ENCODE measurements around the gene GRM7.
A peak's percentile ranks its signal among the peaks of the same experiment; 100 is the strongest.

Gene GRM7

GRCh38 chr3:7744850-7745249 is 883.9 kb downstream of the GRM7 start:
- DNase-seq = peak; percentile 11

GRCh38 chr3:7745711-7746110 is 884.8 kb downstream of the GRM7 start:
- no peak for DNase-seq

DNA sequence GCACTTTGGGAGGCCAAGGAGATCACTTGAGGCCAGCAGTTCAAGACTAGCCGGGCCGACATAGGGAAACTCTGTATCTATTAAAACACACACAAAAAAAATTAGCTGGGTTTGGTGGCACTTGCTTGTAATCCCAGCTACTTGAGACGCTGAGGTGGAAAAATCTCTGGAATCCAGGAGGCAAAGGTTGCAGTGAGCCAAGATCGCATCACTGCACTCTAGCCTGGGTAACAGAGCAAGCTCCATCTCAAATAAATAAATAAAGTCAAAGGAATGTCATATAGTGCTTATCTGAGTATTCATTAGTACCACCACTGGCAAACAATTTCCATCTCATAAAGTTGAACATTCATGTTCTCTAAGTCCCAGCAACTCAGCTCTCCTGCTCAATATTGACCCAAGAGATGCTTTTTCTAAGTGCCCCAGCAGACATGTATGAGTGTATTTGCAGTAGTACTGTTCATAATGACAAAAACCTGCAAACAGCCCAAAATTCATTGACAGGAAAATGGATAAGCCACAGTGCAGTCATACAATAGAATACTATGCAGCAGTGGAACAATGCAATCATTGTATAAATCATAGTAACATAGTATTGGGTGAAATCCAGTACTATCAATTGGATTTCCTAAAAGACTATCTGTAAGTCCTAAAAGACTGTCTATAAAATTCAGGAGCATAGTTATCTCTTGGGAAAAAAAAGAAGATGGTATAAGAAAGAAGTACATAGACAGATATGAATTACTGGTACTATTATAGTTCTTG is 889.2 kb downstream of the GRM7 start:
- no peak for DNase-seq

DNA sequence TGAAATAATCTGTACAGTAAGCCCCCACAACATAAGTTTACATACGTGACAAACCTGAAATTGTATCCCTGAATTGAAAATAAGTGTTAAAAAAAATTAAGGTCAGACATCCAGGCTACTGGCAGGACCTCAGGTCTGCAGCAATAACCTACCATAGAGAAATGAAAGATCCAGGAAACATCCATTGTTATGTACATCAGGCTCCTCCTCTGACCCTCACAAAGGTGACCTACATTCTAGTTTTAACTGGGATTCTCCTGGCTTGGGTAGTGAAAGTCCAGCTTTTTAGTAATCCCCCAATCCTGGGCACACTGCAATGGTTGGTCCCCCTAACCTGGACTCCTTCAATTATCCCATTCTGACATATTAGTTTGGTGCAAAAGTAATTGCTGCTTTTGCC is 891.1 kb downstream of the GRM7 start:
- DNase-seq = no peak

DNA sequence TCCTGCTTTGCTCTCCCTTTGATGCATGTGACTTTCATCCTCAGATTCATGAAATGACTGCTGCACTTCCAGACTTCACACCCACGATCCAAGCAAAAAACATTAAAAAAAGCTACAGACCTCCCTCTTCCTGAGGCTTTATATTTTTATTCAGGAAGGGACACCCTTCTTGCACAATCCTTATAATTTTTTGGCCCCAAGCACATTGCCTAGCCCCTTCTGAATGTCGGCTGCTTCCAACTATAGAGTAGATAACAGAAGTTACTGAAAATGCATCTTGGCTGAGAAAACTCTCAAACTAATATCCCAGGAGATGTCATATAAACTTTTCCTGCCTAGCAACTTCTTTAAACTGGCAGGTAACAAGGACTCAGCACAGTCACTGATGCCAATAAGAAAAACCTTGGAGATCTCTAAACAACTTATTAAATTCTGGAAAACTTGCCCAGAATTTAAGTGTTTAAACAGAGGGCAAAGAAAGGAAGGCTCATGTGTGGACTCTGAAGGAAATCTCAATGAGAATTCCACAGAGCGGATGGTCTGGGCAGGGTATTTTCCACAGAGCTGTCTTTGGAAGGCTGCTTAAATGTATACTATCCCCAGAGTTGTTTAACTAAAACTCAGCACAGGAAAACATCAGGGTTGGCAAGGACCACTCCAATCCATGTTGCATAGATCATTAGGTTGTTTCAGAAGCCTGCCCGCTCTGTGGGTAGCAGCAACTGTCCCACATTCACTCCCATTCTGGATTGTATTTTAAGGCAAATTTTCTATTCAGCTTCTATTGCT is 893.9 kb downstream of the GRM7 start:
- no peak for DNase-seq

DNA sequence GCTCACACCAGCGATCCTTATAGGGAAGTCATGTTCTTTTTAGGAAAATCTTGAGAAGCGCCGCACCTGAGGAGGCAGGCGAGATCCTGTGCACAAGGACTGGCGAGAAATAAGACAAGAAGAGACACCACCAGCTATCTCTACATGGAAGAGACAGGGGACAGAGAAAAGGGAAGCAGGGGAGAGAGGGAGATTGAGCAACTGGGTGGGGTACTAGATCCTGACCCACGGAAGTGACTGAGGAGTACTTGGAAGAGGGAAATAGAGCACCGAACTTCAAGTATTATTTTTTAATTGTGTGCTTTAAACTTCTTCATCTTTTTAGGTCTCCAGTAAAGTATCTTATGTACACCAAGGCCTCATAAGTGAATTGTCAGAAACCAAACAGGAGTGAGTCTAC is 898.7 kb downstream of the GRM7 start:
- DNase-seq = no peak

DNA sequence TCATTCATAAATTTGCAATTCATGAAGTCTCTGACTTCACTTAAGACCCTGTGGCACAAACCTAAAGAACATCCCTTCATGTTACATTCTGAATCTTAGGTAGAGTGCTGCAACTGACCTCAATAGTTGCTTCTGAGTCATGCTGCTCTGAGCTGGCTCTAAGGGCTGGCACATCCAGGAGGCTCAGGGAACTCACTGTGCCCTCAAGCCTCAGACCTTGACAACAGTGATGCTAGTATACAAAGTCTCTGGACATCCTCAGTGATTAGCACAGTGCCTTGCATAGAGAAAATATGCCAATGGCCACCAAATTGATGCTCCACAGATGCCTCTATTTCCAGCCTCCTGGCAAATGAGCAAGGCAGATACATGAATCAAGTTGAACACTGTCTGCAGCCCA is 899.8 kb downstream of the GRM7 start:
- DNase-seq = no peak

DNA sequence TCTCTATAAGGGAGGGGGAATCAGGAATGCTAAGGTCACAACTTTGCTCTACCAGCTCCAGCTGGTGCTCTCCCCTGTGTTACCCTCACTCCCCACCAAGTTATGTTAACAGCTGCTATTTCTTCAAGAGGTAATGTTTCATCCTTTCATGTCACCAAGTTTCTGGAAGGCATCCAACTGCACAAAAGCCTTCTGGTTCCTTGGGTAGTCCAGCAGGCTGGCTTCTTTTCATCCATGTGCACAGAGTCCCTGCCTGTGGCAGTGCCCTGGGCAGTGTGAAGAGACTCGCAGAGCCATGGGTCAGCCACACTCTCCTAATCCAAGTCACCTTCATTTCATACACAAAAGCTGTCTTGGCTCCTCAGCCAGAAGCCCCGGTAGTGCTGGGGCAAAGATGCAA is 903.2 kb downstream of the GRM7 start:
- peak; percentile 5 for DNase-seq

GRCh38 chr3:7766530-7766929 is 905.6 kb downstream of the GRM7 start:
- DNase-seq = no peak

DNA sequence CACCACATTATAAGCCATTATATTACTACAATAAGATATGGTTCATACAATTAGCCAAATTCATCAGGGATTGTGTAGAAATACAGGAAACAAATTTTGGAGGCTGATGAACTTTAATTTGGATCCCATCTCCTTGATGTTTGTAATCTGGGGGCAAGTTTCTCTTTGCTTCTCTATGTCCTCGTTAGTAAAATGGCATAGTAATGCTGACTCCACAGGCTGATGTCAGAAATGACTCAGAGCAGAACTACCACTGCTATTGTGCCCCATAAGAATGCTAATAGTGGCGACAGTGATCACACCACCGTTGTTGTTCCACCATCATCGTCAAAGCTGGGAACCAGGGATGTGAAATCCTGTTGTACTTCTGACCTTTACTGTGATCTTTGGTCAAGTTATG is 918.4 kb downstream of the GRM7 start:
- no peak for DNase-seq

DNA sequence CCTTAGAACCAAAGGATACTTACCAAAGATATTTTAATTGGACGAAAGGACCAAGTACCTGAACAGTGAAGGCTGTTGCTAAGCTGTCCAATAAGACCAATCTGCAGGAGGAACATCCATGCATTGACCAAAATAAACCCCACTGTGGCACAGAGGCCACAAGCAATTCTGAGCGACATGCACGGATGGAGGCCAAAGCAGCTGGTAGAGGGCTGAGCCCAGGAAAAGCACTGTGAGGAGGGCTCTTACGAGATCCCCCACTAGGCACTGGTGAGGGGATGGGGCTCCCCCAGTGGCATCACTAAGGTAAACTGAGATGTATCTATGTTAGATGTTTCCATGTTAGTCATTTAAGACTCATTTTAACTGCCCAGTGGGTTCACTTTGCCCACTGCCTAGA is 920.5 kb downstream of the GRM7 start:
- no peak for DNase-seq

DNA sequence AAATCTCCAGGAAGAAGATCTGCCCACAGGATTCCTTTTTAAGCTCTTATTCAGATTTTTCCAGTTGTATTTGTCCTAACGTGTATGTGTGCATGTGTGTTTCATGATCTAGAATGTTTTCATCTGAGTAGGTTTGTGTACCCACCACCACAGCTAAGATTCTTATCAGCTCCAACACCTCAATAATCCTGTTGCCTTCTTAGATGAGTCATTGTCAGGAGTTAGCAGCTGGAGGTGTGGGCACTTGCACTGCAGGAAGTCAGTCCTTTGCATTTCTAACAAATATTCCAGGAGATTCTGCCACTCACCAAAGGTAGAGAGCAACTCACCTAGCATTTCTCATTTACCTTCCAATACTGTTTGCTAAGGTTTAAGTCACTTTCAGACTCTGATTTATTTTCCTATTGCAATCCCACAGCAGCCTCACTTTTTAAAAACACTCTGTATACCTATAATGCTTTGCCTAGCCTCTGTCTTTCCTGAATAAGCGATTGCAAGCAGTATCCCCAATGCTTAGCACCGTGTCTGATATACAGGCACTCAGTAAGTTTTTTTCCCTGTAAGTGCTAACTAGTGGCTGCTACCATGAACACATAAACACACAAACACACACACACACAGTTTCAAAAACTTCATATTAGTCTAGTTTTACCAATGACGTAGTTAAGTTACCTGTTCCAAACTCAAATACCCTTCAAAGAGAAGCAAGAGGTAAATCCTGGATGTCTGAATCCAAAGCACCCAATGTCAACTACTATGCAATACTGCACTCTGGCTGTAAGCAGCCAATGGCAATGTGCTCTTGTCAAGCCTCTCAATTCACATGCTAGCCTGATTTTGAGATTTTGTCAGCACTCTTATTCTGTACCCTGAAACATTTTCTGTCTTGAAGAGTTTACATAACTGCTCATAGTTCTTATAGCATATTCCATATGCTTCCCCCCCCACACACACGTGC is 927.2 kb downstream of the GRM7 start:
- peak; percentile 50 for DNase-seq

GRCh38 chr3:7788881-7789280 is 928.0 kb downstream of the GRM7 start:
- DNase-seq = no peak

DNA sequence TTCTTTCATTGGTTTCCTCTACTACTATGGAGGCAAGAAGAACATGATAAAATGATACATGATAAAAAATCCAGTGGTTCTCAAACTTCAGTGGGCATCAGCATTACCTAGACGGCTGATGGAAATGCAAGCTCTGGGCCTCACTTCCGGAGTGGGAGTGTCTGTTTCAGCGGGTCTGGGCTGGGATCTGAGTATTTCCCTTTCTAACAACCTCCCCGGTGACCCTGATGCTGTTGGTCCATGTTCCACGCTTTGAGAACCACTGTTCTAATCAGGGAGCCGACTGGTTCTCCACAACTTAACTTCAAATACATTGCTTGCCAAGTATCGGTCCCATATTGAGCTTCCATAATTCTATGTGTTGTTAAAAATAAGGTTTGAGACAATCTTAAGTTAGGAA is 928.4 kb downstream of the GRM7 start:
- DNase-seq = no peak

- DNase-seq = no peak
Measured at GRCh38 chr3:7790141-7790540, 929.2 kb downstream of the GRM7 start.
